Raji (cell line): ENCODE results near the gene C5orf63.

Experiments used
- POLR2A ChIP-seq: IDR thresholded peaks from 2 replicates; pipeline ENCODE4 v1.6.1; 2011; ENCODE audit warnings: low read depth, low read length, control low read depth; ENCODE audit not compliant: insufficient read depth

The C5orf63 gene

GRCh38 chr5:127084656-127085055 is 11.4 kb upstream of the C5orf63 start:
- no peak for TF ChIP-seq POLR2A

GRCh38 chr5:127083711-127084110 is 10.4 kb upstream of the C5orf63 start:
- no peak for TF ChIP-seq POLR2A

DNA sequence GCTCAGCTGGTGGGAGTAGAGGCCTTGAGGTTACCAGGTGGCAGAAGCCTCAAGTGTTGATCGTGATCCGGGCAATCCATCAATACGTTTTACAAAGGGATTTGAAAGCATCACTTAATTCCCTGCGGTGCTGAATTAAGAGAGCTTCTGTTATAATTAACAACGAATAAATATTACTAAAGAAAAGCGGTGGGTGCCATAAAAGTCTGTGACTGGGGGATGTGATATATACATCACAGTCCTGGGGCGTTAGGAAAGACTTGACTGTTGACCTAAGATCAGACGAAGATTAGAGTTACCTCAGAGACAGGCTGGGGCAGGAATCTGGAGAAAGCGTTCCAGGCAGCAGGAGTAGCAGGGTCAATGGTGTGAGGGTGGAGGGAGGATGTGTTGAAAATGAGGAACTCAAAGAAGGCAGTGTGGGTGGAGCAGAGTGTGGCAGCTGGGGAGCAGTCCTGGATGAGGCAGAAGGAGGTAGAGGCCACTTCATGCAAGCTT is 6.7 kb upstream of the C5orf63 start:
- no peak for TF ChIP-seq POLR2A

GRCh38 chr5:127077366-127077765 is 4.1 kb upstream of the C5orf63 start:
- TF ChIP-seq POLR2A, result no peak

DNA sequence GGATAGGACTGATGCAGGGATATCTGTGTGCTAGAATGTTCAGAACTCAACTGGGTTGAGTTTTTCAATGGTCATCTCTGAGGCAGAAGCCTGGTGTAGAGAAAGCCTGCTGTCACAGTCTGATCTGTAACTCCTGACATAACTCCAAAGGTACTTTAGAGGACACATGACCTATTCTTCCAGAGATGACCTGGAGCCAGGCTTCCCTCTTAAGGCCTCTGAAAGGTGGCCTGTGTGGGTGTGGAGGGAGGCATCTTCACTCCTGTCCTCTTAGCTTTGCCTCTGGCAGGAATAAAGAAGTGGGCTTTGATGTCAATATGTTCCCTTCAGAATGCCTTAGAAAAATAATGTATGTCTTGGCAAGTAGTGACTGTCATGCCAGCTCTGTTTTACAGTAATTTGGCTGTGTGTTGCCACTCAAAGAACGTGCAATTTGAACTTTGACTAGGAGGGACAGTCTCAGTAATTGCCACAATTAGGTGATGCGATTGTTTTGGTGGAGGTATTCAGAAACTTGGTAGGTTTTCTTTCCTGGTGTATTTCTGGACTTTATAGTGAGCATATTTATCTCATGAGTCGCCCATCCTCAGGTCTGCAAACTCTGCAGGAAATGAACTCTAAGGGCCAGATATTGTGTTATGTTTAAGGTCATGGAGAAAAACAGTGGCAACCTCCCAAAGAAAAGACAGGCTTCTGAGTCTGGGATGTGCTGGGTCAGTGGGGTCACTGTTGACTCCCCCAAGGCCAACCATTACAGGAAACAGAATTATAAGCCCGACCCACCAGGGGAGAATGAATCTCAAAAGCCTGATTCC is 3.2 kb upstream of the C5orf63 start:
- TF ChIP-seq POLR2A, result no peak

- no peak for TF ChIP-seq POLR2A
Observed at GRCh38 chr5:127074466-127074865, 1.2 kb upstream of the C5orf63 start.

DNA sequence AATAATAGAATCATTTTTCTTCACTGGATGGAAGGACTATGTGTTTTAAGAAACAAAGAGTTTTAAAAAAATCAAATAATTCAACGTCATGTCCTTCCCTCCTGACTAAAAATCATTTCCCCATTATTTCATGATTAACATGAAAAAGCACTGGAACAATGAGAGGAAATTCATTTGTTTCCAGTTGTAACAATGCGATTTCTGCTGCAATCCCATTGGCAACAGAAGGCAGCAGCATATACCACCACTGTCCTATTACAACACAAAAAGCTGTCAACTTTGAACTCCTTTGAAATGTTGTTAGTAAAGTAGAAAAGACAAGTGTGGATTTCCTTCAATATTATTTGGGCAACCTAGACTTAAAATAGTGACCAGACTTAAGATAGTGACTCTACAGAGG is 3.1 kb downstream of the C5orf63 start:
- TF ChIP-seq POLR2A, result no peak

- no peak for TF ChIP-seq POLR2A
Observed at GRCh38 chr5:127068493-127069214, 4.6 kb downstream of the C5orf63 start.

DNA sequence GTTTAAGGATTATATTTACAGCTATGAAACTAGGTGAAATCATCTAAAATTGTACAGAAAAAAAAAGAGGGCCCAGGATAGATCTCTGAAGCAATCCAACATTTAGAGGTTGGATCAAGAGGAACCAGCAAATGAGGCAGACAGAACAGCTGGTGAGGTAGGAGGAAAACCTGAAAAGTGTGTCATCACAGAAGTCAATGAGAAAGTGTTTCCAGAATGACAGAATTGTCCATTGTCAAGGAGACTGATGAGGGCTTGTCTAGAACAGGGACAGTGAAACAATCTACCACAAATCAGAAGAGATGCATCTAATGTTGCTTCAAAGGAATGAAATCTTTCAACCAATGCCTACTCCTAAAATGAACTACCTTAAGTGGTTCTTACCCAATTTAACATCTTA is 6.6 kb downstream of the C5orf63 start:
- no peak for TF ChIP-seq POLR2A

GRCh38 chr5:127064253-127064840 is 9.0 kb downstream of the C5orf63 start:
- TF ChIP-seq POLR2A, result no peak

- TF ChIP-seq POLR2A, result no peak
Observed at GRCh38 chr5:127063257-127063913, 9.9 kb downstream of the C5orf63 start.

- TF ChIP-seq POLR2A, result no peak
Observed at GRCh38 chr5:127061956-127062355, 11.3 kb downstream of the C5orf63 start.

DNA sequence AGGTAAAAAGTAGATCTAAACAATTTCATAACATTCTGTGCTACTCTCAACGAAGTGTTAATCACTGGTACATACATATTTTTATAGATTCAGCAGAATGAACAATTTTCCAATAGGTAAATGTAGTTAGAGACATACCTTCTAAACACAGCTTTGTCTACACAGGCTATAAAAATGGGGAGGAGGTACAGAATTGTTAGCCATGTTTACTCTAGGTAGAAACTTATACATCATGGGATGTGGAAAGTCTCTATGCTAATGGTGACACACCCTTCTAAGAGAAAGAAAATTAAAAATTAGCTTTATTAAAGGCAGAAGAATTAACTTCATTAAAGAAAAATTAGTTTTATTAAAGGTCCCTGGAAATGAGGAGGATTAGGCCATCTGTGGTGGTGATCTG is 11.8 kb downstream of the C5orf63 start:
- TF ChIP-seq POLR2A, result no peak

DNA sequence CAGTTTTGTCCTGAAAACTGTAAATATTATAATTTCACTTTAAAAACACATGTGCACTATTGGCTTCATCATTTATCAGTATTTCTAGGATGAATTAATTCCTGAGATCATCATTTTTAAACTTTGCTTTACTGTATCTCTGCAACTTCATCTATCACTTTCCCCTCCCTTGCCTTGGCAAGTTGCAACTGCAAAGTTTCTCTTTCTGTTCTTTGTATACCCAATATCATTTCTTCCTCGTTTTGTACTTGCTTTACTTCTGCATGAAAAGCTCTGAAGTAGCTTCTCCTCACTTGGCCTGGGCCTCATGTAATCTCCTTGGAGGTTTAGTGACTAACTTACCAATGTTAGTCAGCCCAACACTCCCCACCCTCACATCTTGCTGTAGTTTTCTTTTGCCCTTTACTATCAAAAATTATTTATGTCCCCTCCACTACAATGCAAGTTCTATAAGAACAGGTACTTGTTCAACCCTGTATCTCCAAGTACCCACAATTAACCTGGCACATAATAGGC is 12.8 kb downstream of the C5orf63 start:
- no peak for TF ChIP-seq POLR2A

DNA sequence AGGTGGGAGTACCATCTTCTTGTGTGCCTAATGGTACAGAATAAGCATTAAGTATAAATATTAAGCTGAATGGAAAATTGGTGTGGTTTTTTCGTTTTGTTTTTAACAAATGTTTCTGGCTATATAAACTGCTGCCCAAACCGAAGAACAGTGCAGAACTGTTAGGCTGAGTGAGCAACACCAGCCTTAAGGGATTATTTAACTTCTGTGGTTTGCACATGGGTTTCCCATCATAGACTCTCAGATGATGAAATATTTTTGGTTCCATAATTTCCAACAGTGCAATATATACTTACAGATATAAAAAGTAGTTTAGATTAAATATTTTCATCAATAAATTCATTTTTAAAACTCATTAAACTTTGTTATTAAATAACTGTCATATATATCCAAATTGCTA is 16.4 kb downstream of the C5orf63 start:
- no peak for TF ChIP-seq POLR2A
